ENCODE data around the gene PDE4D. TPM values are rescaled to one million over a fixed set of nuclear protein-coding genes. Genes with fewer than 3 reads are reported as not detected.

The PDE4D gene
- total RNA-seq, 1 experiment from 2014 or later = 62.6 TPM

GRCh38 chr5:59845730-59846129 is 47.8 kb downstream of the PDE4D start:
- DNase-seq (ENCODE audit: low read depth, low spot score) = no peak
- in situ Hi-C loops (cut with HindIII; ENCODE audit: low pct_unique_long_range_greater_than_20kb, low sequenced_read_pairs) = no loop called here

- DNase-seq (ENCODE audit: low read depth, low spot score) = no peak
These were observed 49.9 kb downstream of the PDE4D start for GRCh38 chr5:59843511-59844213.

GRCh38 chr5:59842999-59843398 is 50.5 kb downstream of the PDE4D start:
- in situ Hi-C loops (cut with HindIII; ENCODE audit: low pct_unique_long_range_greater_than_20kb, low sequenced_read_pairs) = no loop called here
- DNase-seq (ENCODE audit: low read depth, low spot score) = no peak

More at GRCh38 chr5:59843511-59844213, 49.9 kb downstream of the PDE4D start:
- in situ Hi-C loops (cut with HindIII; ENCODE audit: low pct_unique_long_range_greater_than_20kb, low sequenced_read_pairs) = no loop called here

- DNase-seq (ENCODE audit: low read depth, low spot score) = no peak
- in situ Hi-C loops (cut with HindIII; ENCODE audit: low pct_unique_long_range_greater_than_20kb, low sequenced_read_pairs) = no loop called here
These were observed 53.3 kb downstream of the PDE4D start for GRCh38 chr5:59840200-59840601.

GRCh38 chr5:59838989-59839388 is 54.5 kb downstream of the PDE4D start:
- DNase-seq (ENCODE audit: low read depth, low spot score) = no peak
- in situ Hi-C loops (cut with HindIII; ENCODE audit: low pct_unique_long_range_greater_than_20kb, low sequenced_read_pairs) = no loop called here

- no peak for DNase-seq (ENCODE audit: low read depth, low spot score)
- in situ Hi-C loops (cut with HindIII; ENCODE audit: low pct_unique_long_range_greater_than_20kb, low sequenced_read_pairs) = no loop called here
These were observed 55.5 kb downstream of the PDE4D start for GRCh38 chr5:59838067-59838466.

- in situ Hi-C loops (cut with HindIII; ENCODE audit: low pct_unique_long_range_greater_than_20kb, low sequenced_read_pairs) = no loop called here
- DNase-seq (ENCODE audit: low read depth, low spot score) = no peak
These were observed 56.5 kb downstream of the PDE4D start for GRCh38 chr5:59837071-59837470.

GRCh38 chr5:59835800-59836199 is 57.7 kb downstream of the PDE4D start:
- no peak for DNase-seq (ENCODE audit: low read depth, low spot score)
- in situ Hi-C loops (cut with HindIII; ENCODE audit: low pct_unique_long_range_greater_than_20kb, low sequenced_read_pairs) = no loop called here

- DNase-seq (ENCODE audit: low read depth, low spot score) = no peak
- in situ Hi-C loops (cut with HindIII; ENCODE audit: low pct_unique_long_range_greater_than_20kb, low sequenced_read_pairs) = no loop called here
These were observed 60.1 kb downstream of the PDE4D start for GRCh38 chr5:59833448-59833847.

GRCh38 chr5:59832577-59833301 is 60.8 kb downstream of the PDE4D start:
- DNase-seq (ENCODE audit: low read depth, low spot score) = no peak
- in situ Hi-C loops (cut with HindIII; ENCODE audit: low pct_unique_long_range_greater_than_20kb, low sequenced_read_pairs) = no loop called here

GRCh38 chr5:59831326-59832010 is 62.1 kb downstream of the PDE4D start:
- in situ Hi-C loops (cut with HindIII; ENCODE audit: low pct_unique_long_range_greater_than_20kb, low sequenced_read_pairs) = no loop called here
- DNase-seq (ENCODE audit: low read depth, low spot score) = no peak

- no peak for DNase-seq (ENCODE audit: low read depth, low spot score)
- in situ Hi-C loops (cut with HindIII; ENCODE audit: low pct_unique_long_range_greater_than_20kb, low sequenced_read_pairs) = no loop called here
These were observed 62.9 kb downstream of the PDE4D start for GRCh38 chr5:59830536-59831200.

- in situ Hi-C loops (cut with HindIII; ENCODE audit: low pct_unique_long_range_greater_than_20kb, low sequenced_read_pairs) = no loop called here
- DNase-seq (ENCODE audit: low read depth, low spot score) = no peak
These were observed 63.6 kb downstream of the PDE4D start for GRCh38 chr5:59829922-59830321.

- in situ Hi-C loops (cut with HindIII; ENCODE audit: low pct_unique_long_range_greater_than_20kb, low sequenced_read_pairs) = no loop called here
- DNase-seq (ENCODE audit: low read depth, low spot score) = no peak
These were observed 64.1 kb downstream of the PDE4D start for GRCh38 chr5:59829386-59829785.

GRCh38 chr5:59828623-59829022 is 64.9 kb downstream of the PDE4D start:
- DNase-seq (ENCODE audit: low read depth, low spot score) = no peak
- in situ Hi-C loops (cut with HindIII; ENCODE audit: low pct_unique_long_range_greater_than_20kb, low sequenced_read_pairs) = no loop called here

- no peak for DNase-seq (ENCODE audit: low read depth, low spot score)
- in situ Hi-C loops (cut with HindIII; ENCODE audit: low pct_unique_long_range_greater_than_20kb, low sequenced_read_pairs) = no loop called here
These were observed 66.5 kb downstream of the PDE4D start for GRCh38 chr5:59826996-59827395.

- DNase-seq (ENCODE audit: low read depth, low spot score) = no peak
- in situ Hi-C loops (cut with HindIII; ENCODE audit: low pct_unique_long_range_greater_than_20kb, low sequenced_read_pairs) = no loop called here
These were observed 70.1 kb downstream of the PDE4D start for GRCh38 chr5:59823420-59823819.

GRCh38 chr5:59819806-59820205 is 73.7 kb downstream of the PDE4D start:
- in situ Hi-C loops (cut with HindIII; ENCODE audit: low pct_unique_long_range_greater_than_20kb, low sequenced_read_pairs) = no loop called here
- DNase-seq (ENCODE audit: low read depth, low spot score) = no peak

All from SK-MEL-5 (cell line).